GM18499 (cell line): ENCODE measurements around the gene CLK2.
A peak's percentile ranks its signal among the peaks of the same experiment; 100 is the strongest.

ENCODE experiments used
- ATAC-seq: cut with Tn5 transposase; IDR thresholded peaks from one replicate; pipeline ENCODE4 v1.9.1; 2021; ENCODE audit warnings: moderate number of reproducible peaks; ENCODE audit not compliant: insufficient read depth, unreplicated experiment

Gene CLK2

GRCh38 chr1:155269381-155269780 is 3.9 kb downstream of the CLK2 start:
- no peak for ATAC-seq

GRCh38 chr1:155268630-155269029 is 4.7 kb downstream of the CLK2 start:
- no peak for ATAC-seq

- no peak for ATAC-seq
These were observed 5.9 kb downstream of the CLK2 start for GRCh38 chr1:155267373-155267772.

- ATAC-seq: no peak
These were observed 6.8 kb downstream of the CLK2 start for GRCh38 chr1:155266553-155266952.

- ATAC-seq: no peak
These were observed 10.2 kb downstream of the CLK2 start for GRCh38 chr1:155263067-155263466.

- peak; percentile 71 for ATAC-seq
These were observed 11.2 kb downstream of the CLK2 start, which contains the start of gene SCAMP3 for GRCh38 chr1:155261852-155262673. SCAMP3 (minus strand) TSS chr1:155262360; CDS start chr1:155262151, 209 bp downstream.

- no peak for ATAC-seq
These were observed 11.8 kb downstream of the CLK2 start for GRCh38 chr1:155261493-155261851.

GRCh38 chr1:155260276-155260675 is 13.0 kb downstream of the CLK2 start:
- ATAC-seq: no peak

GRCh38 chr1:155256058-155256852 is 17.0 kb downstream of the CLK2 start:
- no peak for ATAC-seq

GRCh38 chr1:155255243-155256007 is 17.9 kb downstream of the CLK2 start, which contains the start of gene ENTREP3:
ENTREP3 (minus strand) TSS chr1:155255483; CDS start chr1:155254877, 606 bp downstream.
- ATAC-seq: no peak

- ATAC-seq: no peak
These were observed 18.5 kb downstream of the CLK2 start for GRCh38 chr1:155254714-155255242.

- no peak for ATAC-seq
These were observed 19.0 kb downstream of the CLK2 start for GRCh38 chr1:155254228-155254713.

- ATAC-seq: no peak
These were observed 19.5 kb downstream of the CLK2 start for GRCh38 chr1:155253797-155254196.

- no peak for ATAC-seq
These were observed 20.1 kb downstream of the CLK2 start for GRCh38 chr1:155253208-155253607.

- ATAC-seq: no peak
These were observed 21.7 kb downstream of the CLK2 start for GRCh38 chr1:155251566-155251965.

GRCh38 chr1:155250633-155251449 is 22.5 kb downstream of the CLK2 start:
- ATAC-seq: no peak

GRCh38 chr1:155250246-155250632 is 23.1 kb downstream of the CLK2 start:
- ATAC-seq: no peak

GRCh38 chr1:155247667-155248553 is 25.4 kb downstream of the CLK2 start:
- no peak for ATAC-seq
